Stimulated activated CD8-positive, alpha-beta memory T cell treated with anti-CD3 and anti-CD28 coated beads, Interleukin-4, amount 100 ng/mL, for 1 hour (primary cell): ENCODE results near the gene CAMTA1.

ENCODE experiments used
- DNase-seq, 2 donors: peaks; one replicate each; pipeline ENCODE4 v3.0.0-alpha.2; 2020; ENCODE audit warnings: low read depth in 2 of 2, low spot score in 1 of 2

Gene CAMTA1

DNA sequence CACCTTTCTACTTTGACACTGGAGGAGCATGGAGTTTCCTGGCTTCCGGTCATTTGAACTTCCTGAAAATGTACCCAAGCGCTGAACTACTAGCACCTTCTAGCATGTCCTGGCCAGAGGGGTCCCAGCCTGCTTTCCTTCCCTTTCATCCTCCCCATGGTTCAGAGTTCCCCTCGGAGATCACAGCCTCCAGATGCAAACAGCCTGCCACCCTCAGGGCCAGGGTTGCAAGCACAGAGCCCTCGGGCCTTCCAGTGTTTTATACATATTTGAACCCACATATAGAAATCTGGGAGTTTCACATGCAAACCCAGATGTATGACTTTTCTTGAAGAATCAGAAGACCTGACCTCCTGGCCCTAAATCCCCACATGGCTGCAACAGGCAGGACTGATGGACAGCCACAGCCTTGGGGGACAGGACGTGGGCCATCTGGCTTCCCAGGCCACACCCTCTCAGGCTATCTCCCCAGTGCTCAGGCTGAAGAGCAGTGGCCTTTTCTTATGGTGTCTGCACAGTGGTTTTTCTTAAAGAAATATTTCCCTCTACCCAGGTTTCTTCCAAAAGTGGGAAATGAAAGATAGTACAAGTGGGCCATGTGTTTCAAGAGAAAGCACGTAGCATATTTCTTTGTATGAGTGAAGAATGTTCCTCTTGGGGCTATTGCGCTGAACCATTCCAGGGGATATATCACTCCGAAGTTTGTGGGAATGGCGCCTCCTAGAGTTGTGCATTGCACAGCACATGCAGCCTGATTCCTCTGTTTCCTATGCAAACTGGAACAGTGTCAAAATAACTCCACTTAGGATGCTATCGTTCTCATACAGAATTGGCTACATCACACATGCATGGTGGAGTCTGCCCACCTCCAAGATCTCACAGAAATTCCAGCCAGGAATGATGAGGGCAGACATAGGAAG is 753.9 kb downstream of the CAMTA1 start:
- no peak for DNase-seq

DNA sequence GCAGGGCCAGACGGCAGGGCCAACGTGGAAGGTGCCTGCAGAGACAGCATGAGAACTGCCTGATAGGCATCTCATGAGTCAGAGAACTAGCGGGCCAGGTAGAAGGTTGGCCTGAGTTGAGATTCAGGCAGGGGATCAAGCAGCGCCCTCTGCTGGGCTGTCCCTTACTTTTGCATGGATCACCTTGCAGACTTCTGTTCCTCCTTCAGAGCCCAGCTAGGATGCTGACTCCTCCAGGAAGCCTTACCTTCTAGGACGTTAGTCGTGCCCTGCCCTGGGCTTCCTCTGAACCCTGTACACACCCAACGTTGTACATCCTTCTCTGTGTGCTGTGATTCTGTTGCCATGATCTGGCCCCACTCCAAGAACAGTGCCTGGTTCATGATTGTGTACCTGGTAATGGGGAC is 754.5 kb downstream of the CAMTA1 start:
- no peak for DNase-seq

GRCh38 chr1:7540816-7541215 is 755.6 kb downstream of the CAMTA1 start:
- DNase-seq: no peak

DNA sequence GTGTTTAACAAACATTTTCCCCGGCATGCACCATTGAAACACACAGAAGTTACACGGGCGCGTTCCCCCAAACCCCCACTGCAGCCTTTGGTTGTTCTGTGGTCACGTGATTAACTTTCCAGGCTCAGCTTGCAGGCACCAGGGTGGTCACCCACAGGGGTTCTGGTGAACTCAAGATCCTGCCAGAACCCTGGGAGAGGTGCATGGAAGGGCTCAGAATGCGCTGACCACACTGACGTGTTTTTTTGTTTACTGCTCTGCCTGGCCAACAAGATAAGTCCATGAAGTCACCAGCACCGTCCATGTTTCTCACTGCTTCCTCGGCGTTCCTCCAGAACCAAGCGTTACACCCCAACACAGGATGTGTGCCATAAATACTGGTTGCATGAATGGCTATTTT is 756.4 kb downstream of the CAMTA1 start:
- DNase-seq: no peak

DNA sequence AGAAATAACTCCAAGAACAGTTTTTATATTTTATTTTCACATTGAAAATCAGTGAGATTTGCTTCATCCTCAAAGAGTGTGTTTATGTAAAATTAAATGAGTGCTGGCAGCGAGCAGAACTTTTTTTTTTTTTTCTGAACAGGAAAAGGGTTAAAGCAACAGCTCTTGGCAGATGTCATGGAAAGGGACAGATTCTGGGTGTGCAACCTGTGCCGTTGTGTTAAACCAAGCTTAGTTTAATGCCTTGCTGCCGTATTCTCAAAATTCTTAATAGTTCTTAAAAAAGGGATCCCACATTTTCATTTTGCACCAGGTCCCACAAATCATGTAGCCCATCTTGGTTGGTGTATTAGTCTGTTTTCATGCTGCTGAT is 758.5 kb downstream of the CAMTA1 start:
- DNase-seq: no peak

- no peak for DNase-seq
Measured at GRCh38 chr1:7549277-7550161, 764.3 kb downstream of the CAMTA1 start.

GRCh38 chr1:7550261-7550865 is 765.1 kb downstream of the CAMTA1 start:
- DNase-seq: no peak

DNA sequence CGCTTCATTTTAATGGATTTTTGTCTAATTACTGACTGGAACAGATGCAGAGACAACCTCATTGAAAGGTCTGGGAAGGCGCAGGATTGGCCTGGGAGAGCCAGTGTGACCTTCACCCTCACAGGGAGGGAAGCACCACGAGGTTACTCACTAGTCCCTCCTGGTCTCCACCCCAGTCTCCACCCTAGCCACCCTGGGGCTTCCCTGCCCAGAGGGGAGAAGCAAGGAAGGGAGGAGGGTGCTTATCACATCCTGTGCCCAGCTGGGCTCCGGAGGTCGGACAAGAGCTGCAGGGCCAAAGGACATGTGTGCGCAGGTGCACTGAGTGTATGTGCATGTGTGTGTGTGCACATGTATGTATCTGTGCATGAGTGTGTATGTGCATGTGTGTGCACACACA is 765.7 kb downstream of the CAMTA1 start:
- no peak for DNase-seq

GRCh38 chr1:7551442-7551841 is 766.2 kb downstream of the CAMTA1 start:
- no peak for DNase-seq

DNA sequence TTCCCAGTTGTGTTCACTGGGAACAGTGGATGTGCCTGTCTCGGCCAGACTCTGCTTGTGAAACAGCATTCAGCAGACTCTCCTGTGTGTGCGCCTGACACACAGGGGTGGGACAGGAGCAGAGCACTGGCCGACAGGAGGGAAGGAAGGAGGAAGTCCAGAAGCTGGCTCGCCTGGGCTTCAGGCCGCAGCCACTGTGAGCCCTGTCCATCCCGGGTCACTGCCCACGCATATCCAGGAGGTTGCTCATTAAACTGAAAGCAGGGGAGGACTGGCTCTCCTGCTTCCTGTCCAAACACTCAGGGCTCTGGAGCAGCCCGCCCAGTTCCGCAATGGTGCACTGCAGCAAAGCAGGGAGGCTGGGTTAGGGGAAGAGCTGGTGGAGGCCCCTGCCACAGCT is 767.1 kb downstream of the CAMTA1 start:
- no peak for DNase-seq

- DNase-seq: no peak
Measured at GRCh38 chr1:7553042-7553690, 767.9 kb downstream of the CAMTA1 start.

DNA sequence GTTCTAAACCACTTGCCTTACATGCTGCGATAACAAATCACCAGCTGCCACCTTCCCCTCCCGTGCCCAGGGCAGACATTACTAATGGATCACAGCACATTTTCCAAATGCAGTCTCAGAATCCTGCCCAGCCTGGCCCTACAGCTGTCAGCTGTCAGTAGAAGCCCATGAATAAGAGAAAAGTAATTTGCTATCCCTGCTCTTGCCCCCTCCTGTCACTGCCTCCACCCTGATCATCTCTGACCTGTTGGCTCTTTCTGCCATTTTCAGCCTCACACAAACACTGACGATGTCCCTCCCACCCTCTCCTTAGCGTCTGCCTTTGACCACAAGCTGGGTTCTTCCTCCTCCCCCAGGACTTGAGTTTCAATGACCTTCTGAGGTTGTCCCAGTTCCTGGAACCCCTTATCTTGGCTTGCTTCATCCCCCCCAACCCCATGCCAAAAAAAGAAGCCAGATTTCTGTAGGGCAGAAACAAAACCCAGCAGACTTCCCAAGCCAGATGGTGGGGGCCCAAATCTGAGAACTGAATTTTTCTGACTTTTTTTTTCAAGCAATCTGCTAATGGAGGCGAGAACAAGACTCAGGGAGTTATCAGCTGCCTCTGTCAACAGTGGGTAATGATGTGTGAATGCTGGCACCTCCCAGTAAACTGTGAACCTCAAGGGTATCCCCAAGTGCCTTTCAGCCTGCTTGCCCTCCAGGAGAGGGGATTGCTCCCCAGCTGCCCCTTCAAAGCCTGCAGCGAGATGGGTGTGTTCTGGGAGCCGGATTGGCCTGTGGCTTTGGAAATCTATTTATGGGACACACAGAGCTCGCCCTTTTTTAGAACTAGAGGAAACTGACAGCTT is 769.4 kb downstream of the CAMTA1 start:
- DNase-seq: no peak

GRCh38 chr1:7555391-7556185 is 770.3 kb downstream of the CAMTA1 start:
- DNase-seq: no peak

GRCh38 chr1:7557301-7557891 is 772.1 kb downstream of the CAMTA1 start:
- no peak for DNase-seq

DNA sequence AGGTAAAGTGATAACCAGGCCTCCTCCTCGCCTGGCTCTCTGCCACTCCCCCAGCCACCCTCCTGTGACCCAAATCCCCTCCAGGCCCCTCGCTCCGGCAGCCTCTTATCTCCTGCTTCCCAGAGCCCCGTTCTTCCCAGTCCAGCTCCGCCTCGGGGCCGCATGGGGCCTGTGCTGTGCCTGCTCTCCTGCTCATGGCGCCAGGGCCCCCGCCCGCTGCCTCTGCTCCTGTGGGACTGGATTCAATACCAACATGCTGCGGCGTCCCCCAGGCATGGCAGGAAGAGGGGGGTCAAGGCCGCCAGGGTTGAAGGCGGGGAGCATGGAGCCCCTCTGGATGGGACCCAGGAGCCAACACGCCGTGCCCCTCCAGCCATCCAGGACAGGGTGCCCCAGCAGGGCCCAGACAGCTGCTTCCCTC is 772.8 kb downstream of the CAMTA1 start:
- DNase-seq: no peak

DNA sequence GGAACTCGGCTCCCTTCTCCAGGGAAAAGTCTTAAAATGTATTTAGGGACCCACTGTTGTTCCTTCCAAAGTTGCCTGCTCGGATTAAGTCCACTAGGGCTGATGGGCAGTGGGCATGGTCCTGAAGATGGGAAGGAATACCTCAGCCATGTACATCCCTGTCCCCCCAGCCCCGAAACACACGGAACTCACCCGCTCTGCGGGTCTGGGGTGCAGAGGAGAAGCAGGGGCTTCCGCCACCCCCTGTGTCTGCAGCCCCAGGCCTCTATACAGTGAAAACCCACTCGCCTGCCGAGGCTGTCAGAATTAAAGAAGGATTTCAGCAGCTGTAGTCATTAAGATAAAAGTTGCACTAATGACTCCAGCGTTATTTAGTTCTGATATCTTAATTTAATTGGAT is 773.2 kb downstream of the CAMTA1 start:
- DNase-seq: no peak

GRCh38 chr1:7558921-7559869 is 773.9 kb downstream of the CAMTA1 start:
- DNase-seq: no peak

DNA sequence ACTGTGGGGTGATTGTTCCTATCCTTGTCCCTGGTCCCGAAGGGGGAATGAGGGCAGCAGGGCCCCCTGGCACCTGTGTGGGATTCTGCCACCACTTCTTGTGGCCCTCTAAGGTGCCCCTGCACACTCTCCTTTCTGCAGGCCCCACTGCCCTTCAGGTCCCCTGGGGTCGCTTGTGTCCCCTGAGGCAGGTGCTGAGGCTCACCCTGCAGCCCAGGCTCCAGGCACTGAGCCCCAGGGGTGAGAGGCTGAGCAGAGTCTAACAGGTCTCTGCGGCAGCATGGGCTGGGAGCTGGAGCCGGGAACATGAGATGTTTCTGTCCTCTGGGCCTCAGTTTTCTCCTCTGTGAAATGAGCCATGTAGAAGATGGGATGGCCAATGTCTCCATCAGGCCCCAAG is 774.9 kb downstream of the CAMTA1 start:
- no peak for DNase-seq
